CD4-positive, CD25-positive, alpha-beta regulatory T cell (primary cell): ENCODE measurements around the gene BRMS1. TPM values are rescaled to one million over a fixed set of nuclear protein-coding genes. Genes with fewer than 3 reads are reported as not detected.
"Not testable (repeated sequence)": the region's sequence is repeated elsewhere in the genome, so short reads cannot be mapped to it uniquely, and the experiment has no call there.

ENCODE experiments used
- ATAC-seq, 2 donors: fragments of 150-1000 bp; cut with Tn5 transposase; one replicate each; pipeline ENCODE4 v1.10.0; 2021; ENCODE audit warnings: low read depth in 2 of 2, moderate number of reproducible peaks in 2 of 2, moderate library complexity in 1 of 2
- DNase-seq, 3 donors: peaks; one replicate each; pipeline versions ENCODE4 v3.0.0 to v3.0.0-alpha.2; 2012 to 2022; ENCODE audit warnings: mixed read lengths in 1 of 3
- H3K27ac ChIP-seq: one replicate; pipeline ENCODE4 v1.7.0; 2013; ENCODE audit warnings: mild to moderate bottlenecking, low read length; ENCODE audit not compliant: insufficient read depth, poor library complexity, severe bottlenecking
- H3K27me3 ChIP-seq: one replicate; pipeline ENCODE4 v1.7.0; 2013; ENCODE audit warnings: low read length; ENCODE audit not compliant: control insufficient read depth, insufficient read depth
- H3K36me3 ChIP-seq: one replicate; pipeline ENCODE4 v1.7.0; 2013; ENCODE audit warnings: mild to moderate bottlenecking, low read length, moderate library complexity; ENCODE audit not compliant: control insufficient read depth, insufficient read depth
- H3K4me1 ChIP-seq: 2 replicates; pipeline ENCODE4 v1.7.0; 2013; ENCODE audit warnings: mild to moderate bottlenecking, low read length; ENCODE audit not compliant: insufficient read depth, control insufficient read depth, poor library complexity, severe bottlenecking
- H3K4me3 ChIP-seq: one replicate; pipeline ENCODE4 v1.7.0; 2013; ENCODE audit warnings: low read depth, mild to moderate bottlenecking, low read length, moderate library complexity
- H3K9me3 ChIP-seq, 2 experiments: 1 replicate in 1 of 2; 2 replicates in 1 of 2; pipeline ENCODE4 v1.7.0; 2013; ENCODE audit warnings: low read length in 2 of 2, mild to moderate bottlenecking in 1 of 2, moderate library complexity in 1 of 2; ENCODE audit not compliant: control insufficient read depth in 2 of 2
- H3K27ac Mint-ChIP-seq, 3 donors: one replicate each; pipeline ENCODE4 v1.8.0; 2020 to 2022; ENCODE audit warnings: mild to moderate bottlenecking in 3 of 3, mixed read lengths in 3 of 3, moderate library complexity in 2 of 3
- H3K27me3 Mint-ChIP-seq: one replicate; pipeline ENCODE4 v1.8.0; 2022; ENCODE audit warnings: mild to moderate bottlenecking, mixed read lengths
- H3K36me3 Mint-ChIP-seq: one replicate; pipeline ENCODE4 v1.8.0; 2020; ENCODE audit warnings: mixed read lengths
- H3K4me1 Mint-ChIP-seq, 4 donors: one replicate each; pipeline ENCODE4 v1.8.0; 2020 to 2022; ENCODE audit warnings: mixed read lengths in 4 of 4, mild to moderate bottlenecking in 1 of 4
- H3K4me3 Mint-ChIP-seq, 4 donors: one replicate each; pipeline ENCODE4 v1.8.0; 2020 to 2022; ENCODE audit warnings: mild to moderate bottlenecking in 4 of 4, mixed read lengths in 4 of 4, moderate library complexity in 3 of 4
- H3K9me3 Mint-ChIP-seq, 7 donors: one replicate each; pipeline ENCODE4 v1.8.0; 2020 to 2022; ENCODE audit warnings: mixed read lengths in 7 of 7, mild to moderate bottlenecking in 3 of 7, moderate library complexity in 2 of 7
- polyA plus RNA-seq, 4 donors: library from polyadenylated mRNA; unstranded; fragments of 300-500 nt; fragmentation: Illumina TruSeq; gene quantifications; one replicate each; pipeline ENCODE4 v1.2.3, GENCODE V29; 2021
- total RNA-seq: library from RNA; stranded (reverse); gene quantifications from one replicate; pipeline ENCODE4 v1.2.3, GENCODE V29; 2022

The BRMS1 gene
- total and polyA plus RNA-seq, 5 donors from 2014 or later, result 53.4 to 90.4 (median 76.1) TPM

GRCh38 chr11:66320748-66321147, 24.2 kb downstream of the BRMS1 start:
- H3K27ac Mint-ChIP-seq, DNase-seq, H3K36me3 Mint-ChIP-seq, H3K9me3 ChIP-seq, H3K4me3 ChIP-seq, H3K27me3 ChIP-seq, H3K27me3 Mint-ChIP-seq, ATAC-seq, H3K36me3 ChIP-seq, H3K27ac ChIP-seq, H3K9me3 Mint-ChIP-seq, H3K4me3 Mint-ChIP-seq: not testable (repeated sequence)
- H3K4me1 Mint-ChIP-seq, result peaks cover 0 to 68% (median 19%) of the 10 kb centered on the region in 4 donors
- H3K4me1 ChIP-seq, result peaks cover 37% of the 10 kb centered on the region

DNA sequence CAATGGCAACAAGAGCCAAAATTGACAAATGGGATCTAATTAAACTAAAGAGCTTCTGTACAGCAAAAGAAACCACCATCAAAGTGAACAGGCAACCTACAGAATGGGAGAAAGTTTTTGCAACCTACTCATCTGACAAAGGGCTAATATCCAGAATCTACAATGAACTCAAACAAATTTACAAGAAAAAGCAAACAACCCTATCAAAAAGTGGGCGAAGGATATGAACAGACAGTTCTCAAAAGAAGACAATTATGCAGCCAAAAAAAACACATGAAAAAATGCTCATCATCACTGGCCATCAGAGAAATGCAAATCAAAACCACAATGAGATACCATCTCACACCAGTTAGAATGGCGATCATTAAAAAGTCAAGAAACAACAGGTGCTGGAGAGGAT, 24.6 kb downstream of the BRMS1 start:
- H3K9me3 ChIP-seq, H3K36me3 Mint-ChIP-seq, ATAC-seq, H3K27ac ChIP-seq, H3K36me3 ChIP-seq, H3K27me3 Mint-ChIP-seq, DNase-seq, H3K9me3 Mint-ChIP-seq, H3K27me3 ChIP-seq, H3K4me3 ChIP-seq: not testable (repeated sequence)
- Mint-ChIP-seq H3K27ac (peak overlapping the region; percentile 86 to 89 (median 88)), H3K4me1 (peaks cover 0 to 68% (median 22%) of the 10 kb centered on the region in 4 donors), H3K4me3 (peak overlapping the region in 1 of 4 donors; percentile 46)
- H3K4me1 ChIP-seq, result peaks cover 33% of the 10 kb centered on the region

- peak overlapping the region; percentile 90 to 96 (median 95) for H3K27ac Mint-ChIP-seq
- H3K4me1 ChIP-seq, result peaks cover 37% of the 10 kb centered on the region
- H3K4me1 Mint-ChIP-seq, result peaks cover 0 to 68% (median 20%) of the 10 kb centered on the region in 4 donors
Measured at GRCh38 chr11:66318600-66318970, 26.3 kb downstream of the BRMS1 start.

DNA sequence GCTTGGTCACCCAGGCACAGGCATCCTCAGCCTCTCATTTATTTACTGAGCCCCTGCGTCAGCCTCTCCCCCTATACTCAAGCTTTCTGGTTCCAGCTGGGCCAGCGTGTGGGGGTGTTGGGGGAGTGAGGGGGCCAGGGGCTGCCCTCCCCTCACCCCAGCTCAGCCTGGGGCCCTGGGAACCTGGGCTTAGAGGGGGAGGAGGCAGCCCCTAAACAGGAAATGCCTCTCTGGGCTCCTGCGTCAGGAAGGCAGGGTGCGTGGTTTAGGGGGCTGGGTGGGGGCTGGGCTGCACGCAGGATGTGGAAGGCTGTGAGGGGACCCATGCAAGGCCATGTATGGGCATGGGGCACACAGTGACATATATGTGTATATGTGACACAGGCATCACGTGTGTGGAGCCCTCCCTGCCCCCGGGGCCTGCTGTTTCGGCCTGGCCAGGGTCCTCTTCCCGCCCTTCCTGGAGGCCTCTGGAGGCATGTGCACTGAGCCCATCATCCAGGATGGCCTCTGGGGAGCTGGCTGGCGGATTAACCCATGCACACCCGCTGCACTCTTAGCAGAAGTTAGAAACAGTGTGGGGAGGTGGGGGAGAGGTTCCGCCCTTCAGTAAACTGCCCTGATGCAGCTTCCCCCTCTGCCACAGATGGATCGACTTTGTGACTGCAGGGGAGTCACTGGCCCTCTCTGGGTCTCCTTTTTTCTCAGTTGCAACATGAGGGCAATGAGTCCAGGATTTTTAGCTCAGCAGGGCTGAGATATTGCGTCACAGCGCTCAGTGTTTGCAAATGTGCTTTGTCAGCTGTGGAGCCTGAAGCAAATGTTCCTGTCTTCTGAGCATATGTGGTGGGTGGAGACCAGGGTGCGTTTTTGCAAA, 26.9 kb downstream of the BRMS1 start:
- no peaks in the 10 kb centered on the region for H3K36me3 Mint-ChIP-seq
- H3K4me3 Mint-ChIP-seq, result peak overlapping the region in 3 of 4 donors; percentile 57 to 74 (median 62)
- H3K27me3 Mint-ChIP-seq, result no peaks in the 10 kb centered on the region
- DNase-seq, result peak; percentile 40 to 74 (median 68)
- peak overlapping the region; percentile 82 for H3K27ac ChIP-seq
- peak overlapping the region; percentile 90 to 96 (median 95) for H3K27ac Mint-ChIP-seq
- ATAC-seq, result peak; percentile 81 to 84
- H3K27me3 ChIP-seq, result no peaks in the 10 kb centered on the region
- H3K9me3 Mint-ChIP-seq, result peaks cover 0 to 7% (median 1%) of the 10 kb centered on the region in 7 donors
- no peaks in the 10 kb centered on the region for H3K36me3 ChIP-seq
- H3K4me1 ChIP-seq, result peaks cover 44% of the 10 kb centered on the region
- H3K4me1 Mint-ChIP-seq, result peaks cover 0 to 66% (median 18%) of the 10 kb centered on the region in 4 donors
- no peaks in the 10 kb centered on the region for H3K9me3 ChIP-seq
- H3K4me3 ChIP-seq, result no peak overlapping the region

More at GRCh38 chr11:66318600-66318970, 26.3 kb downstream of the BRMS1 start:
- no peaks in the 10 kb centered on the region for H3K9me3 ChIP-seq
- no peak overlapping the region for H3K4me3 ChIP-seq
- no peaks in the 10 kb centered on the region for H3K27me3 ChIP-seq
- H3K27ac ChIP-seq, result peak overlapping the region; percentile 82
- DNase-seq (no peak), ATAC-seq (no peak)
- Mint-ChIP-seq H3K4me3 (peak overlapping the region in 3 of 4 donors; percentile 53 to 74 (median 57)), H3K36me3 (no peaks in the 10 kb centered on the region), H3K27me3 (no peaks in the 10 kb centered on the region), H3K9me3 (peaks cover 0 to 7% (median 1%) of the 10 kb centered on the region in 7 donors)
- no peaks in the 10 kb centered on the region for H3K36me3 ChIP-seq

DNA sequence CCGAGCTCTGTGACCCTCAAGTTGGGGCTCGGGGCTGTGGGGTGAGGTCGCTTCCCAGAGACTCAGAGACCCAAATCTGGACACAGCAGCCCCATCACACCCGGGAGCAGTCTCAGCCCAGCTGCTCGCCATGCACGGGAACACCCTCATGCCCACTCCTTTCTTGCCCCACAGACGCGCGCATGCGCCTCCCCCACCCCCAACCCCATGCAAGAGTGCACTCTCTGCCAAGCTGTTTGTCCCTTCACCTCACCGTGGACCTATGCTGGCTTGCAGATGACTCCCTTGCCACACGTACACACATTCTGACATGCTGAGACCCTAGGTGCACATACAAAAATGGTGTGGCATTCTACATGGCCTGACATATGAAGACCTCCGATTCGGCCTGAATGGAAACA, 27.6 kb downstream of the BRMS1 start:
- ATAC-seq (no peak), DNase-seq (peak in 2 of 3 donors; percentile 20 to 37)
- H3K36me3 Mint-ChIP-seq, result no peaks in the 10 kb centered on the region
- Histone ChIP-seq H3K4me3 (no peak overlapping the region), H3K4me1 (peaks cover 46% of the 10 kb centered on the region), H3K27ac (peak overlapping the region; percentile 82), H3K36me3 (no peaks in the 10 kb centered on the region), H3K27me3 (no peaks in the 10 kb centered on the region), H3K9me3 (no peaks in the 10 kb centered on the region)
- peak overlapping the region in 3 of 4 donors; percentile 57 to 74 (median 62) for H3K4me3 Mint-ChIP-seq
- H3K27me3 Mint-ChIP-seq, result no peaks in the 10 kb centered on the region
- peaks cover 0 to 64% (median 18%) of the 10 kb centered on the region in 4 donors for H3K4me1 Mint-ChIP-seq
- peak overlapping the region in 2 of 3 donors; percentile 95 to 96 for H3K27ac Mint-ChIP-seq
- H3K9me3 Mint-ChIP-seq, result peaks cover 0 to 7% (median 1%) of the 10 kb centered on the region in 7 donors

GRCh38 chr11:66316849-66317251, 28.1 kb downstream of the BRMS1 start, which contains the start of gene CD248:
Gene CD248, minus strand, starts transcription at chr11:66317044. Its CDS starts 17 bp downstream, at chr11:66317027.
- Mint-ChIP-seq H3K9me3 (peaks cover 0 to 7% (median 1%) of the 10 kb centered on the region in 7 donors), H3K4me3 (peak within 1 kb of the TSS in 3 of 4 donors; percentile 57 to 74 (median 62)), H3K27ac (peak within 1 kb of the TSS; percentile 95 to 98 (median 96)), H3K27me3 (no peaks in the 10 kb centered on the region), H3K36me3 (no peaks in the 10 kb centered on the region), H3K4me1 (peaks cover 0 to 63% (median 18%) of the 10 kb centered on the region in 4 donors)
- ATAC-seq (no peak), DNase-seq (no peak)
- Histone ChIP-seq H3K9me3 (no peaks in the 10 kb centered on the region), H3K4me1 (peaks cover 49% of the 10 kb centered on the region), H3K4me3 (no peak within 1 kb of the TSS), H3K27me3 (no peaks in the 10 kb centered on the region), H3K27ac (peak within 1 kb of the TSS; percentile 82), H3K36me3 (no peaks in the 10 kb centered on the region)

DNA sequence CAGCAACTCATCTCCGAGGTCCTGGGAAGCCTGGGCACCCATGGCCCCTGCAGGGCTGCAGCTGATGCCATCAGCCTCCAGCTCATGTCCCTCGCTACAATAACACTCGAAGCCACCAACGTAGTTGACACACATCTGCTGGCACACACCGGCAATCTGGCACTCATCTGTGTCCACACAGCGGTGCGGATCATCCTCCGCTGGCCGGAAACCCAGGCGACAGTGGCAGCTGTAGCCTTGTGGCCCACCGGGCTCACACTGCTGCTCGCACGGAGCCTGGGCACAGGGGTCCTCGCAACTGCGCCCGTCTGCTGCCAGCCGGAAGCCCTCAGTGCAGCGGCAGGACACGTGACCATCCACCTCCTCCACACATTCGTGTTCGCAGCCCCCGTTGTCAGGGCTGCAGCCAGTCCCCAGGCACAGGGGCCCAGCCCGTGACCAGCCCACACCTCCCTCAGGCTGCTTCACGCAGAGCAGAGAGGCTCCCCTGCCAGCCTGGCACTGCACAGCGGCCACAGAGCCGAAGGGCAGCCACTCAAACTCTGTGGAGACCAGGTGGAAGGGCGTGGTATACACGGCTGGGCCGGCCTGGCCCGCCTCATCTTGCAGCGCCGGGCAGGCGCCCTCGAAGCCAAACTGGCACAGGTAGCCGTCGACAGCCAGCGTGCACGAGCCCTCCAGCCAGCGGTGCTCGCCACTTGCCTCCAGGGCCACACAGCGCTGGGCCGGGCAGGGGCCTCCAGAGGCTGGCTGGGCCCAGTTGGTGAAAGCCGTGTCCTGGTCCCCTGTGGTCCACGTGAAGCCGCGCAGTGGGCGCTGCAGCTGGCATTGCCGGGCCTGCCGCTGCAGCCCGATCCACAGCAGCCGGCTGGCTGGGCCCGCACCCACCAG, 28.7 kb downstream of the BRMS1 start:
- Mint-ChIP-seq H3K36me3 (no peaks in the 10 kb centered on the region), H3K9me3 (peaks cover 0 to 7% (median 1%) of the 10 kb centered on the region in 7 donors), H3K4me3 (peak overlapping the region in 2 of 4 donors; percentile 49 to 62), H3K27me3 (no peaks in the 10 kb centered on the region), H3K4me1 (peaks cover 0 to 63% (median 18%) of the 10 kb centered on the region in 4 donors), H3K27ac (peak overlapping the region; percentile 77 to 98 (median 85))
- no peak for ATAC-seq
- no peak for DNase-seq
- Histone ChIP-seq H3K36me3 (no peaks in the 10 kb centered on the region), H3K27ac (peak overlapping the region; percentile 82), H3K4me1 (peaks cover 54% of the 10 kb centered on the region), H3K27me3 (no peaks in the 10 kb centered on the region), H3K4me3 (no peak overlapping the region), H3K9me3 (no peaks in the 10 kb centered on the region)
